HL-60 (cell line): ENCODE measurements around the gene ELMO1.

Experiments used
- DNase-seq, 2 experiments: peaks; one replicate each; pipeline ENCODE4 v3.0.0-alpha.2; 2010 to 2020; ENCODE audit warnings: low read depth in 1 of 2, low spot score in 1 of 2
- H3K27ac ChIP-seq: fragments of 250-450 bp; sonication (Bioruptor Pico); replicated peaks from 2 replicates; pipeline ENCODE4 v1.5.1; 2020; ENCODE audit warnings: mild to moderate bottlenecking, moderate library complexity
- H3K27me3 ChIP-seq: fragments of 250-450 bp; sonication (Bioruptor Pico); 2 replicates; pipeline ENCODE4 v1.5.1; 2021; ENCODE audit warnings: mild to moderate bottlenecking, moderate library complexity; ENCODE audit not compliant: insufficient read depth, poor library complexity, severe bottlenecking
- H3K4me3 ChIP-seq: replicated peaks from 2 replicates; pipeline ENCODE4 v1.5.1; 2011; ENCODE audit warnings: mild to moderate bottlenecking, control low read depth, low read length; ENCODE audit not compliant: insufficient read depth
- GABPA ChIP-seq: IDR thresholded peaks from 2 replicates; pipeline ENCODE4 v1.6.1; 2012; ENCODE audit warnings: low read depth
- POLR2AphosphoS5 ChIP-seq: IDR thresholded peaks from 2 replicates; pipeline ENCODE4 v1.6.1; 2012; ENCODE audit warnings: low read depth
- SPI1 ChIP-seq: IDR thresholded peaks from 2 replicates; pipeline ENCODE4 v1.6.1; 2012; ENCODE audit warnings: low read depth, mild to moderate bottlenecking, borderline replicate concordance
- TF ChIP-seq, protein P1 (sequence below): IDR thresholded peaks from one replicate; pipeline ENCODE4 v1.5.1; 2011; ENCODE audit warnings: low read length, control low read depth, inconsistent platforms; ENCODE audit not compliant: insufficient read depth
- TF ChIP-seq, protein P2 (sequence below): IDR thresholded peaks from 2 replicates; pipeline ENCODE4 v1.6.1; 2012; ENCODE audit warnings: low read depth; ENCODE audit not compliant: insufficient replicate concordance

ELMO1 gene

DNA sequence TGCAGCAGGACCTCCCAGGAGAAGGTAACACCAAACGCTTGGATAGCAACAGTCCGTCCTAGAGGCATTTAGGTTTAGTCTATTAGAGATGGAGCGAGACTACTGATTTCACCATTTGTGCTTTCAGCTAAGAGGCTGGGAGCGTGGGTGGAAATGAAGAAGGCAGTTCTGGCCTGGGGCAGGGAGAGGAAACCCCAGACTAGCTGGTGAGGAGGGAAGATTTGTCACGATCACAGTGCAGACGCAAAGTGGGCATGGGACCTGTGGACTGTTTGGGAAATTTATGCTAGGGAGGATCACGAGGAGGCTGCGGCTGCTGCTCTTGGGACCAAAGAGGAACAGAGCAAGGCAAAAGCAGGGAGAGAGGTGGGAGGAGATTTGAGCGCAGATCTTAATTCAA, 594.0 kb downstream of the ELMO1 start:
- H3K4me3 ChIP-seq: no peak overlapping the region
- DNase-seq: no peak
- no peaks in the 10 kb centered on the region for H3K27me3 ChIP-seq
- H3K27ac ChIP-seq: no peak overlapping the region
- TF ChIP-seq, protein P1, sequence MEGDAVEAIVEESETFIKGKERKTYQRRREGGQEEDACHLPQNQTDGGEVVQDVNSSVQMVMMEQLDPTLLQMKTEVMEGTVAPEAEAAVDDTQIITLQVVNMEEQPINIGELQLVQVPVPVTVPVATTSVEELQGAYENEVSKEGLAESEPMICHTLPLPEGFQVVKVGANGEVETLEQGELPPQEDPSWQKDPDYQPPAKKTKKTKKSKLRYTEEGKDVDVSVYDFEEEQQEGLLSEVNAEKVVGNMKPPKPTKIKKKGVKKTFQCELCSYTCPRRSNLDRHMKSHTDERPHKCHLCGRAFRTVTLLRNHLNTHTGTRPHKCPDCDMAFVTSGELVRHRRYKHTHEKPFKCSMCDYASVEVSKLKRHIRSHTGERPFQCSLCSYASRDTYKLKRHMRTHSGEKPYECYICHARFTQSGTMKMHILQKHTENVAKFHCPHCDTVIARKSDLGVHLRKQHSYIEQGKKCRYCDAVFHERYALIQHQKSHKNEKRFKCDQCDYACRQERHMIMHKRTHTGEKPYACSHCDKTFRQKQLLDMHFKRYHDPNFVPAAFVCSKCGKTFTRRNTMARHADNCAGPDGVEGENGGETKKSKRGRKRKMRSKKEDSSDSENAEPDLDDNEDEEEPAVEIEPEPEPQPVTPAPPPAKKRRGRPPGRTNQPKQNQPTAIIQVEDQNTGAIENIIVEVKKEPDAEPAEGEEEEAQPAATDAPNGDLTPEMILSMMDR: no peak
- TF ChIP-seq, protein P2, sequence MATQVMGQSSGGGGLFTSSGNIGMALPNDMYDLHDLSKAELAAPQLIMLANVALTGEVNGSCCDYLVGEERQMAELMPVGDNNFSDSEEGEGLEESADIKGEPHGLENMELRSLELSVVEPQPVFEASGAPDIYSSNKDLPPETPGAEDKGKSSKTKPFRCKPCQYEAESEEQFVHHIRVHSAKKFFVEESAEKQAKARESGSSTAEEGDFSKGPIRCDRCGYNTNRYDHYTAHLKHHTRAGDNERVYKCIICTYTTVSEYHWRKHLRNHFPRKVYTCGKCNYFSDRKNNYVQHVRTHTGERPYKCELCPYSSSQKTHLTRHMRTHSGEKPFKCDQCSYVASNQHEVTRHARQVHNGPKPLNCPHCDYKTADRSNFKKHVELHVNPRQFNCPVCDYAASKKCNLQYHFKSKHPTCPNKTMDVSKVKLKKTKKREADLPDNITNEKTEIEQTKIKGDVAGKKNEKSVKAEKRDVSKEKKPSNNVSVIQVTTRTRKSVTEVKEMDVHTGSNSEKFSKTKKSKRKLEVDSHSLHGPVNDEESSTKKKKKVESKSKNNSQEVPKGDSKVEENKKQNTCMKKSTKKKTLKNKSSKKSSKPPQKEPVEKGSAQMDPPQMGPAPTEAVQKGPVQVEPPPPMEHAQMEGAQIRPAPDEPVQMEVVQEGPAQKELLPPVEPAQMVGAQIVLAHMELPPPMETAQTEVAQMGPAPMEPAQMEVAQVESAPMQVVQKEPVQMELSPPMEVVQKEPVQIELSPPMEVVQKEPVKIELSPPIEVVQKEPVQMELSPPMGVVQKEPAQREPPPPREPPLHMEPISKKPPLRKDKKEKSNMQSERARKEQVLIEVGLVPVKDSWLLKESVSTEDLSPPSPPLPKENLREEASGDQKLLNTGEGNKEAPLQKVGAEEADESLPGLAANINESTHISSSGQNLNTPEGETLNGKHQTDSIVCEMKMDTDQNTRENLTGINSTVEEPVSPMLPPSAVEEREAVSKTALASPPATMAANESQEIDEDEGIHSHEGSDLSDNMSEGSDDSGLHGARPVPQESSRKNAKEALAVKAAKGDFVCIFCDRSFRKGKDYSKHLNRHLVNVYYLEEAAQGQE: no peak
- TF ChIP-seq GABPA (no peak), SPI1 (no peak), POLR2AphosphoS5 (no peak)

DNA sequence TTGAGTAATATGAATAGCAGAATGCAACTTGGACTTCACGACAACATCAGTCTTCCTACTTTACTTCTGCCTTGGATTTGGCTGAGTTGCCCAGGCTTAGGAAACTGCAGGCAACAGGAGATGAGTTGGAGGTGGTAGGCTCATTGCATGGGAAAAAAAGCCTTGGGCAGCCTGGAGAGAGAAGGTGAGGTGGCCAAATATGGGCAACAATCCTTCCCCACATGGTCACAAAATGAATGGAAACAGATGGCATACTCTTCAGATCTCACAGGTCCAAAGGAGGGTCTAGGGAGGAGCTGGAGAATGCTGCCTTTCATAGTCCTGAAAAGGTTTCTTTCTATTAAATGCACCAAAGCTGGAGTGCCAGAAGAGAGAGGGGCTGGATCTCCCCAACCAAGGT, 595.7 kb downstream of the ELMO1 start:
- Histone ChIP-seq H3K27ac (no peak overlapping the region), H3K4me3 (no peak overlapping the region), H3K27me3 (no peaks in the 10 kb centered on the region)
- no peak for DNase-seq
- TF ChIP-seq, protein P1: no peak
- TF ChIP-seq POLR2AphosphoS5 (no peak), GABPA (no peak), SPI1 (no peak)
- TF ChIP-seq, protein P2: no peak

DNA sequence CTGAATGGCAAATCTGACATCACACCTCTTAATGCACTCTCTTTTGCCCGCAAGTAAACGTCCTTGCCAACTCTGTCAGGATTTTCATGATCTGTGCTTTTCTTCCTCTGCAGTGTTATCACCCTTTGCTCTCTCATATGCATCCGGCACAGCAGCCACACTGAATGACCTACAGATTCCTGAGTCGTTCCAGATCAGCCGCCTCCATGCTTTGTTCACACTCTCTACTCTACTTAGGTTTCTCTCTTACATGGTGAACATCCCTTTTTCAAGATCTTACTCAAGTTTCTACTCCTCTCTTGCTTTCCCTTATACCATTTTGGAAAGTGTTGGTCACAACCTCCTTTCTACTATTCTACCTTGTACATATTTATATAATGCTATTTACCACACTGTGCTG, 596.6 kb downstream of the ELMO1 start:
- TF ChIP-seq, protein P2: no peak
- TF ChIP-seq POLR2AphosphoS5 (no peak), GABPA (no peak), SPI1 (no peak)
- TF ChIP-seq, protein P1: no peak
- Histone ChIP-seq H3K4me3 (no peak overlapping the region), H3K27me3 (no peaks in the 10 kb centered on the region), H3K27ac (no peak overlapping the region)
- DNase-seq: no peak
